ENCODE results near the gene SMOC1.

DNA sequence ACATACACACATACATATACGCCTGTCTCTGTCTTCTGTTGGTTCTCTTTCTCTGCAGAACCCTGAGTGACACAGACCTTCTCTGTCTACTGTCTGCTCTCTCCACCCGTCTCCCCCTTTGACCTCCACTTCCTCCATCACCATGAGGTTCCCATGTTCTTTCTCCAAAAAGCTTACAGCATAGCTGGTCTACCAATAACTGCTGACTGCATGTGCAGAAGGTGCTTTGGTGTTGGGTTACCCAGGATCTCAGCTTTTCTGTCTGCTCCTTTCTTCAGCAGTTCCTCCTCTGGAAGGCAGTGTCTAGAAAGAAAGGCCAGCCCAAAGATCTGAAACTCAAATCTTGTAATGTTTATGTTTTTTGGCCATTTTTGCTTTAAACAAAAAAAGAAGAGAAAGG is 125.6 kb downstream of the SMOC1 start:
- TF ChIP-seq, protein P1, sequence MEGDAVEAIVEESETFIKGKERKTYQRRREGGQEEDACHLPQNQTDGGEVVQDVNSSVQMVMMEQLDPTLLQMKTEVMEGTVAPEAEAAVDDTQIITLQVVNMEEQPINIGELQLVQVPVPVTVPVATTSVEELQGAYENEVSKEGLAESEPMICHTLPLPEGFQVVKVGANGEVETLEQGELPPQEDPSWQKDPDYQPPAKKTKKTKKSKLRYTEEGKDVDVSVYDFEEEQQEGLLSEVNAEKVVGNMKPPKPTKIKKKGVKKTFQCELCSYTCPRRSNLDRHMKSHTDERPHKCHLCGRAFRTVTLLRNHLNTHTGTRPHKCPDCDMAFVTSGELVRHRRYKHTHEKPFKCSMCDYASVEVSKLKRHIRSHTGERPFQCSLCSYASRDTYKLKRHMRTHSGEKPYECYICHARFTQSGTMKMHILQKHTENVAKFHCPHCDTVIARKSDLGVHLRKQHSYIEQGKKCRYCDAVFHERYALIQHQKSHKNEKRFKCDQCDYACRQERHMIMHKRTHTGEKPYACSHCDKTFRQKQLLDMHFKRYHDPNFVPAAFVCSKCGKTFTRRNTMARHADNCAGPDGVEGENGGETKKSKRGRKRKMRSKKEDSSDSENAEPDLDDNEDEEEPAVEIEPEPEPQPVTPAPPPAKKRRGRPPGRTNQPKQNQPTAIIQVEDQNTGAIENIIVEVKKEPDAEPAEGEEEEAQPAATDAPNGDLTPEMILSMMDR (conservative IDR thresholded peaks at IDR 0.05): no peak
- no peak for TF ChIP-seq EZH2 (IDR thresholded peaks at IDR 0.05; ENCODE audit: low read depth)
